Subcutaneous adipose tissue (tissue), 4 donors: ENCODE data around the gene WASHC2A. TPM values are rescaled to one million over a fixed set of nuclear protein-coding genes. Genes with fewer than 3 reads are reported as not detected.

Experiments
- total RNA-seq, 4 donors: library from RNA; depleted of rRNA; stranded (reverse); fragments of >200 nt; gene quantifications; one replicate each; pipeline ENCODE4 v1.1.0, GENCODE V29; 2016
- TF ChIP-seq, protein P1 (sequence below): fragments of 450-650 bp; IDR thresholded peaks from one replicate; pipeline ENCODE4 v1.5.1; 2016; ENCODE audit warnings: low read depth, mild to moderate bottlenecking, control low read depth, antibody characterized with exemption, moderate library complexity

Gene WASHC2A
- total RNA-seq, 4 donors from 2014 or later, result 38.1 to 52.9 (median 42.2) TPM

DNA sequence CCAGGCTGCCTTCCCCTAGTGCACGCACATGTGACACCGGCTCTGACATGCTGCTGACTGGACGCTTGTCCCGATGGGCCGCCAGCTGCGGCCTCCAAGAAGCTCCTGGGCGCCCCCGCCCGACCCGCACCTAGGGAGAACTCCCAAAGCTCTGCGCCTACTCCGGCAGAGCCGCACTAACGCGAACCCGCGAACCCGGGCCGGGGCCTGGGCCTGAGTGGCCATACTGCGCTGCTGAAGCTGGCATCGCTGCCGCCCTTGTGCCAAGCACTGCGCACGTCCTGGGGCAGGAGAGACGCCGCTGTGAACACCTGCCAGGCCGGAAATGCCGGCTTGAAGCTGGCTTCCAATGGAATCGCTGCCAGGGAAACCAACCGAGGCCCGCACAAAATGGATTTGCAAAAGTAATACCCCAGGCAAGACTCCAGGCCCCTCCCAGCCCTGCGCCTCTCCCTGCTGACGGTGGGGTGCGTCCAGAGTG, 85.1 kb downstream of the WASHC2A start:
- TF ChIP-seq, protein P1, sequence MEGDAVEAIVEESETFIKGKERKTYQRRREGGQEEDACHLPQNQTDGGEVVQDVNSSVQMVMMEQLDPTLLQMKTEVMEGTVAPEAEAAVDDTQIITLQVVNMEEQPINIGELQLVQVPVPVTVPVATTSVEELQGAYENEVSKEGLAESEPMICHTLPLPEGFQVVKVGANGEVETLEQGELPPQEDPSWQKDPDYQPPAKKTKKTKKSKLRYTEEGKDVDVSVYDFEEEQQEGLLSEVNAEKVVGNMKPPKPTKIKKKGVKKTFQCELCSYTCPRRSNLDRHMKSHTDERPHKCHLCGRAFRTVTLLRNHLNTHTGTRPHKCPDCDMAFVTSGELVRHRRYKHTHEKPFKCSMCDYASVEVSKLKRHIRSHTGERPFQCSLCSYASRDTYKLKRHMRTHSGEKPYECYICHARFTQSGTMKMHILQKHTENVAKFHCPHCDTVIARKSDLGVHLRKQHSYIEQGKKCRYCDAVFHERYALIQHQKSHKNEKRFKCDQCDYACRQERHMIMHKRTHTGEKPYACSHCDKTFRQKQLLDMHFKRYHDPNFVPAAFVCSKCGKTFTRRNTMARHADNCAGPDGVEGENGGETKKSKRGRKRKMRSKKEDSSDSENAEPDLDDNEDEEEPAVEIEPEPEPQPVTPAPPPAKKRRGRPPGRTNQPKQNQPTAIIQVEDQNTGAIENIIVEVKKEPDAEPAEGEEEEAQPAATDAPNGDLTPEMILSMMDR, result no peak

Other genes starting within 250 kb of the WASHC2A start
- gene PARG, start 125.9 kb upstream of the WASHC2A start, total RNA-seq, result 10 to 100 TPM; 18.9 to 28.2 (median 26.6) TPM
- 10 to 100 TPM; 11.2 to 22.0 (median 13.9) TPM for gene TIMM23B, start 125.9 kb upstream of the WASHC2A start, total RNA-seq
- gene AGAP6, start 79.5 kb upstream of the WASHC2A start, total RNA-seq, result 10 to 100 TPM; 11.4 to 19.4 (median 15.7) TPM
- 10 to 100 TPM in 1 of 4 donors, under 1 TPM in 2, not detected in 1; 0.34 to 14.5 (median 0.75) TPM for gene ASAH2, start 183.6 kb downstream of the WASHC2A start, total RNA-seq